Fibroblast of lung (primary cell): Measurements from ENCODE around the gene MAL. TPM values are rescaled to one million over a fixed set of nuclear protein-coding genes. Genes with fewer than 3 reads are reported as not detected.

ENCODE experiments used
- DNase-seq, 2 donors: peaks; one replicate each; pipeline versions ENCODE4 v3.0.0 to v3.0.0-alpha.2; 2010; ENCODE audit warnings: low read depth in 2 of 2
- H2AFZ ChIP-seq: 2 replicates; pipeline ENCODE4 v1.5.1; 2012; ENCODE audit warnings: low read length, control low read depth, inconsistent platforms
- H3K27ac ChIP-seq: 2 replicates; pipeline ENCODE4 v1.5.1; 2011; ENCODE audit warnings: low read length, control low read depth; ENCODE audit not compliant: insufficient read depth
- H3K27me3 ChIP-seq: 2 replicates; pipeline ENCODE4 v1.5.1; 2011; ENCODE audit warnings: mild to moderate bottlenecking, low read length; ENCODE audit not compliant: control insufficient read depth, insufficient read depth
- H3K36me3 ChIP-seq: 2 replicates; pipeline ENCODE4 v1.5.1; 2011; ENCODE audit warnings: low read length; ENCODE audit not compliant: control insufficient read depth, insufficient read depth
- H3K4me1 ChIP-seq: 2 replicates; pipeline ENCODE4 v1.5.1; 2011; ENCODE audit warnings: low read length; ENCODE audit not compliant: control insufficient read depth, insufficient read depth; ENCODE audit errors: extremely low read depth
- H3K4me2 ChIP-seq: 2 replicates; pipeline ENCODE4 v1.5.1; 2011; ENCODE audit warnings: low read length, control low read depth; ENCODE audit not compliant: insufficient read depth; ENCODE audit errors: extremely low read depth
- H3K4me3 ChIP-seq, 4 experiments: fragments of 200-600 bp in 1 of 4; sonication (generic) in 1 of 4; replicated peaks in 1 of 4; 2 replicates each; pipeline ENCODE4 v1.5.1; 2011 to 2016; ENCODE audit warnings: low read length in 4 of 4, low read depth in 3 of 4, mild to moderate bottlenecking in 3 of 4, control low read depth in 2 of 4, inconsistent platforms in 1 of 4, mixed read lengths in 1 of 4; ENCODE audit not compliant: insufficient read depth in 1 of 4; ENCODE audit errors: control extremely low read depth in 1 of 4
- H3K79me2 ChIP-seq: 2 replicates; pipeline ENCODE4 v1.5.1; 2012; ENCODE audit warnings: mild to moderate bottlenecking, low read length, inconsistent platforms; ENCODE audit not compliant: control insufficient read depth, insufficient read depth
- H3K9ac ChIP-seq: 2 replicates; pipeline ENCODE4 v1.5.1; 2011; ENCODE audit warnings: mild to moderate bottlenecking, low read length, control low read depth; ENCODE audit not compliant: insufficient read depth
- H3K9me3 ChIP-seq: 2 replicates; pipeline ENCODE4 v1.5.1; 2012; ENCODE audit warnings: low read depth, low read length; ENCODE audit not compliant: control insufficient read depth, insufficient read depth
- H4K20me1 ChIP-seq: 2 replicates; pipeline ENCODE4 v1.5.1; 2011; ENCODE audit warnings: low read length; ENCODE audit not compliant: control insufficient read depth, insufficient read depth; ENCODE audit errors: extremely low read depth
- CTCF ChIP-seq, 2 donors: IDR thresholded peaks in 1 of 2; conservative IDR thresholded peaks in 1 of 2; 1 replicate in 1 of 2; 2 replicates in 1 of 2; pipeline ENCODE4 v1.5.1; 2011 to 2012; ENCODE audit warnings: low read length in 2 of 2, control low read depth in 1 of 2, inconsistent platforms in 1 of 2, low read depth in 1 of 2, mild to moderate bottlenecking in 1 of 2
- EZH2 ChIP-seq: IDR thresholded peaks from 2 replicates; pipeline ENCODE4 v1.5.1; 2012; ENCODE audit warnings: low read length, control low read depth, mild to moderate bottlenecking; ENCODE audit errors: missing control alignments
- polyA plus RNA-seq, 2 donors: library from polyadenylated mRNA; depleted of rRNA in 1 of 2; stranded (reverse) in 1 of 2; unstranded in 1 of 2; fragments of >200 nt; gene quantifications; 2 replicates each; pipeline ENCODE4 v1.2.1, GENCODE V29; 2011 to 2012; ENCODE audit warnings: missing spikeins in 1 of 2
- total RNA-seq: library from RNA; depleted of rRNA; stranded (reverse); fragments of >200 nt; gene quantifications from 2 replicates; pipeline ENCODE4 v1.2.1, GENCODE V29; 2014

MAL gene
- total and polyA plus RNA-seq, 2 donors (not counting 1 experiment from before 2014, with no cell fraction given), result not detected

GRCh38 chr2:95057535-95058370 lies 32.2 kb downstream of the MAL start:
- Histone ChIP-seq H3K36me3 (no peaks in the 10 kb centered on the region), H4K20me1 (no peaks in the 10 kb centered on the region), H3K27me3 (no peaks in the 10 kb centered on the region), H3K9ac (no peak overlapping the region), H3K4me1 (no peaks in the 10 kb centered on the region), H3K4me3 (no peak overlapping the region), H3K9me3 (no peaks in the 10 kb centered on the region), H3K4me2 (no peak overlapping the region), H3K27ac (no peak overlapping the region), H2AFZ (no peak overlapping the region), H3K79me2 (no peaks in the 10 kb centered on the region)
- TF ChIP-seq EZH2, result no peak
- no peak for TF ChIP-seq CTCF (conservative IDR thresholded peaks at IDR 0.05 in 1 of 2, IDR thresholded peaks at IDR 0.05 in 1 of 2; ENCODE audit: low read depth in 1 of 2, low read length in 2 of 2)
- no peak for DNase-seq

GRCh38 chr2:95058466-95058988 lies 33.0 kb downstream of the MAL start:
- no peak for TF ChIP-seq EZH2
- no peak for TF ChIP-seq CTCF (conservative IDR thresholded peaks at IDR 0.05 in 1 of 2, IDR thresholded peaks at IDR 0.05 in 1 of 2; ENCODE audit: low read depth in 1 of 2, low read length in 2 of 2)

GRCh38 chr2:95058989-95059641 lies 33.6 kb downstream of the MAL start:
- Histone ChIP-seq H3K4me2 (no peak overlapping the region), H3K79me2 (no peaks in the 10 kb centered on the region), H4K20me1 (no peaks in the 10 kb centered on the region), H3K36me3 (no peaks in the 10 kb centered on the region), H2AFZ (no peak overlapping the region), H3K27ac (no peak overlapping the region), H3K9ac (no peak overlapping the region), H3K27me3 (no peaks in the 10 kb centered on the region), H3K4me1 (no peaks in the 10 kb centered on the region), H3K9me3 (no peaks in the 10 kb centered on the region), H3K4me3 (no peak overlapping the region)
- DNase-seq, result no peak
- TF ChIP-seq EZH2, result no peak
- TF ChIP-seq CTCF (conservative IDR thresholded peaks at IDR 0.05 in 1 of 2, IDR thresholded peaks at IDR 0.05 in 1 of 2; ENCODE audit: low read depth in 1 of 2, low read length in 2 of 2), result no peak

More at GRCh38 chr2:95058466-95058988, 33.0 kb downstream of the MAL start:
- no peaks in the 10 kb centered on the region for H4K20me1 ChIP-seq
- H3K9ac ChIP-seq, result no peak overlapping the region
- H3K27me3 ChIP-seq, result no peaks in the 10 kb centered on the region
- H3K9me3 ChIP-seq, result no peaks in the 10 kb centered on the region
- no peak overlapping the region for H3K4me3 ChIP-seq
- H3K4me2 ChIP-seq, result no peak overlapping the region
- H3K27ac ChIP-seq, result no peak overlapping the region
- no peak overlapping the region for H2AFZ ChIP-seq
- H3K79me2 ChIP-seq, result no peaks in the 10 kb centered on the region
- no peaks in the 10 kb centered on the region for H3K4me1 ChIP-seq
- no peaks in the 10 kb centered on the region for H3K36me3 ChIP-seq
- no peak for DNase-seq
